ENCODE results near the gene CALML3. TPM values are rescaled to one million over a fixed set of nuclear protein-coding genes. Genes with fewer than 3 reads are reported as not detected.

Gene CALML3
- total RNA-seq, 1 donor from 2014 or later: not detected

DNA sequence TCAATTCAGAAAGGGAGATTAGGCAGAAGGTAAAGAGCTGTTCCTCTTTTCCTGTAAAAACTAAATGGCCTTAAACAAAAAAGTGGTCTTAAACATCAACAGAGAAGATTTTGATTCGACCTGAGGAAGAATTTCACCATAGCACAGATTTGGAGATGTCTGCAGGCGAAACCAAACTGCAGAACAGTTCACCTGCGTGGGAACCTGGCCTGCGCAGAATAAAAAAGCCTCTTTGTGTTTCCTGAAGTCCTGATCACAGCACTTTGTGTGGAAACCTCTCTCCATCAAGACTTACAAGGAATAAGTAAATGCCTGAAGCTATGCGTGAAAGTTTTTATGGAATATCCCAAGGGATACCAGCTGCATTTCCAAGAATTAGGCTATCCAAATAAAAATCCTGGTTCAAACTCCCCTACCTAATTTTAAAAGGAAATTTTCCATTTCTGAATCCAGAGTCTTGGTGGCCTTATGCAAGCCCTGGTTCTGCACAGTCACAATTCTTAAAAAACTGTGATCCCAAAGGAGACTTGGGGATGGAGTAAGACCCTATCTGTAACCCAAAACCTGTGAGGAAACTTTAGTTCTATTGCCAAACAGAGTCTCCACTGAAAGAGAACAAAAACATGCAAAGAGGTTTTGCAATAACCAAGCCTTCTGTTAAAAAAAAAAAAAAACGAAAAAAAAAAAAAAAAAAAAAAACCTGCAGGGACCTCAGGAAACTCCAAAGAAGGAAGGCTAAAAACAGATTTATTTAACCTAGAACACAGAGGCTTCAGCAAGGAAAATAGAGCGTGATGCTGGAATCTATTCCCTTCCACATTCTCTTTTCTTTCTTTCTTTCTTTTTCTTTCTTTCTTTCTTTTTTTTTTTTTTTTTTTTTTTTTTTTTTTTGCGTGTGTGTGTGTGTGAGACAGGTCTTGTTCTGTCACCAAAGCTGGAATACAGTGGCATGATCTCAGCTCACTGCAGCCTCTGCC lies 10.4 kb downstream of the CALML3 start:
- intact Hi-C loops (cut with micrococcal nuclease): no loop called here
- TF ChIP-seq, protein P1, sequence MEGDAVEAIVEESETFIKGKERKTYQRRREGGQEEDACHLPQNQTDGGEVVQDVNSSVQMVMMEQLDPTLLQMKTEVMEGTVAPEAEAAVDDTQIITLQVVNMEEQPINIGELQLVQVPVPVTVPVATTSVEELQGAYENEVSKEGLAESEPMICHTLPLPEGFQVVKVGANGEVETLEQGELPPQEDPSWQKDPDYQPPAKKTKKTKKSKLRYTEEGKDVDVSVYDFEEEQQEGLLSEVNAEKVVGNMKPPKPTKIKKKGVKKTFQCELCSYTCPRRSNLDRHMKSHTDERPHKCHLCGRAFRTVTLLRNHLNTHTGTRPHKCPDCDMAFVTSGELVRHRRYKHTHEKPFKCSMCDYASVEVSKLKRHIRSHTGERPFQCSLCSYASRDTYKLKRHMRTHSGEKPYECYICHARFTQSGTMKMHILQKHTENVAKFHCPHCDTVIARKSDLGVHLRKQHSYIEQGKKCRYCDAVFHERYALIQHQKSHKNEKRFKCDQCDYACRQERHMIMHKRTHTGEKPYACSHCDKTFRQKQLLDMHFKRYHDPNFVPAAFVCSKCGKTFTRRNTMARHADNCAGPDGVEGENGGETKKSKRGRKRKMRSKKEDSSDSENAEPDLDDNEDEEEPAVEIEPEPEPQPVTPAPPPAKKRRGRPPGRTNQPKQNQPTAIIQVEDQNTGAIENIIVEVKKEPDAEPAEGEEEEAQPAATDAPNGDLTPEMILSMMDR (IDR thresholded peaks at IDR 0.05; ENCODE audit: borderline replicate concordance): no peak
- DNase-seq: no peak
- Histone ChIP-seq H3K36me3 (no peaks in the 10 kb centered on the region), H3K4me1 (peaks cover 11% of the 10 kb centered on the region), H3K4me3 (no peak overlapping the region), H3K9me3 (replicated peaks) (no peaks in the 10 kb centered on the region), H3K27ac (replicated peaks) (peak overlapping the region; percentile 72), H3K27me3 (ENCODE audit: low read depth) (no peaks in the 10 kb centered on the region)

DNA sequence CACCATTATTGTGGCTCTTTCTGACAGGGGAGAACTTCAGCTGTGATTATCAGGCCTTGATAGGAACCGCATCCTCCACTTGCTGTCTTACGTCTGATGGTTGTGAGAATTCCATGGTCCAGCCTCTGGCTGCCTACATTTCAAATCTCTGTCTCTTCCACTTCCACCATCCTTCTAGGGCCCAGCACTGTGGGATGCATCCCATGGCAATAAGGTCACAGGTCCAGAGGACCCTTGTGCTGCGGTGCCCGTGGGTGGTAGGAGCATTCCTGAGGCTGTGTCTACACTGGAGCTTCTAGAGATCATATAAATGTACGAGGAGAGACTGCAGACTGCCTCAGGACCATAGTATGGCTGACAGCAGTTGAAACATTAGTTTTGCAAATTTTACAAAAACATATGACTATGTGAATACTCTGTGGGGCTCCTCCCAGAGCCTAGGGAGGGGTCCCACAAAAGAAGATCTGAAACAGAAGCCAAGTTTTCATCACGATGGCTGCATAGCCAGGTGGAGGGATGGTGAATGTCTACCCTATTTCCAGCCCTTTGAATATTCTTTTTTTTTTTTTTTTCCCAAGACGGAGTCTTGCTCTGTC lies 11.8 kb downstream of the CALML3 start:
- no peak for DNase-seq
- no peaks in the 10 kb centered on the region for H3K36me3 ChIP-seq
- peaks cover 6% of the 10 kb centered on the region for H3K9me3 ChIP-seq (replicated peaks)
- H3K4me1 ChIP-seq: peaks cover 11% of the 10 kb centered on the region
- H3K27ac ChIP-seq (replicated peaks): no peak overlapping the region
- H3K27me3 ChIP-seq (ENCODE audit: low read depth): no peaks in the 10 kb centered on the region
- no peak overlapping the region for H3K4me3 ChIP-seq
- intact Hi-C loops (cut with micrococcal nuclease): no loop called here
- TF ChIP-seq, protein P1 (IDR thresholded peaks at IDR 0.05; ENCODE audit: borderline replicate concordance): no peak

DNA sequence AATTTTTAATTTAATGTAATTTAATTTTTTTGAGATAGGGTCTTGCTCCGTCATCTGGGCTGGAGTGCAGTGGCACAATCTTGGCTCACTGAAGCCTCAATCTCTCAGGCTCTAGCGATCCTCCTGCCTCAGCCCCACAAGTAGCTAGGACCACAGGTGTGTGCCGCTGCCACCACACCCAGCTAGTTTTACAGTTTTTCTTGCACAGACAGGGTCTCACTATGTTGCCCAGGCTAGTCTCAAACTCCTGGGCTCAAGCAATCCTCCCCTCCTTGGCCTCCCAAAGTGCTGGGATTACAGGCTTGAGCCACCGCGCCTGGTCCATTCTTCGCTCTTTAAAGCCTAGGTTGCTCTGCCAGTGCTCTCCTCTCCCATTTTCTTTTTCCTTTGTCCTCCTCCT lies 12.9 kb downstream of the CALML3 start:
- intact Hi-C loops (cut with micrococcal nuclease): no loop called here
- TF ChIP-seq, protein P1 (IDR thresholded peaks at IDR 0.05; ENCODE audit: borderline replicate concordance): no peak
- peaks cover 11% of the 10 kb centered on the region for H3K4me1 ChIP-seq
- no peak for DNase-seq
- H3K36me3 ChIP-seq: no peaks in the 10 kb centered on the region
- H3K27ac ChIP-seq (replicated peaks): no peak overlapping the region
- H3K27me3 ChIP-seq (ENCODE audit: low read depth): no peaks in the 10 kb centered on the region
- peaks cover 17% of the 10 kb centered on the region for H3K9me3 ChIP-seq (replicated peaks)
- no peak overlapping the region for H3K4me3 ChIP-seq

GRCh38 chr10:5538446-5538845 lies 13.7 kb downstream of the CALML3 start:
- H3K27ac ChIP-seq (replicated peaks): no peak overlapping the region
- TF ChIP-seq, protein P1 (IDR thresholded peaks at IDR 0.05; ENCODE audit: borderline replicate concordance): no peak
- intact Hi-C loops (cut with micrococcal nuclease): no loop called here

GRCh38 chr10:5538892-5539651 lies 14.3 kb downstream of the CALML3 start:
- no peaks in the 10 kb centered on the region for H3K36me3 ChIP-seq
- TF ChIP-seq, protein P1 (IDR thresholded peaks at IDR 0.05; ENCODE audit: borderline replicate concordance): no peak
- no peak overlapping the region for H3K4me3 ChIP-seq
- no peaks in the 10 kb centered on the region for H3K27me3 ChIP-seq (ENCODE audit: low read depth)
- H3K27ac ChIP-seq (replicated peaks): no peak overlapping the region
- H3K4me1 ChIP-seq: peaks cover 10% of the 10 kb centered on the region
- DNase-seq: no peak
- intact Hi-C loops (cut with micrococcal nuclease): no loop called here
- peaks cover 30% of the 10 kb centered on the region for H3K9me3 ChIP-seq (replicated peaks)

More at GRCh38 chr10:5538446-5538845, 13.7 kb downstream of the CALML3 start:
- Histone ChIP-seq H3K27me3 (ENCODE audit: low read depth) (no peaks in the 10 kb centered on the region), H3K4me3 (no peak overlapping the region), H3K36me3 (no peaks in the 10 kb centered on the region), H3K9me3 (replicated peaks) (peaks cover 24% of the 10 kb centered on the region), H3K4me1 (peaks cover 11% of the 10 kb centered on the region)
- DNase-seq: no peak

All from left ventricle myocardium inferior (tissue), 1 donor.